Dedifferentiated amniotic fluid mesenchymal stem cell (primary cell): ENCODE data around the gene ANKRD61.
"Not testable (repeated sequence)": the region's sequence is repeated elsewhere in the genome, so short reads cannot be mapped to it uniquely, and the experiment has no call there.

Source experiments
- DNase-seq: peaks from one replicate; pipeline ENCODE4 v3.0.0-alpha.2; 2016; ENCODE audit errors: extremely low spot score

ANKRD61 gene

GRCh38 chr7:6030988-6031387 lies at the start of gene ANKRD61:
ANKRD61 (plus strand) TSS chr7:6031376; CDS start chr7:6031376, 0 bp downstream.
- DNase-seq, result no peak

GRCh38 chr7:5987061-5987460 lies 44.1 kb upstream of the ANKRD61 start:
- not testable (repeated sequence) for DNase-seq

- peak; percentile 83 for DNase-seq
Measured at GRCh38 chr7:5997210-5997808, 33.9 kb upstream of the ANKRD61 start.

- DNase-seq, result no peak
Measured at GRCh38 chr7:6007386-6007785, 23.8 kb upstream of the ANKRD61 start.

- not testable (repeated sequence) for DNase-seq
Measured at GRCh38 chr7:6007835-6008590, 23.2 kb upstream of the ANKRD61 start.

GRCh38 chr7:6008668-6009611 lies 22.2 kb upstream of the ANKRD61 start, which contains the start of the genes AIMP2 and PMS2:
AIMP2 (plus strand) TSS chr7:6009272; CDS start chr7:6009364, 92 bp downstream.
PMS2 (minus strand) TSS chr7:6009049; CDS start chr7:6009019, 30 bp downstream.
- DNase-seq, result peak; percentile 99

- DNase-seq, result not testable (repeated sequence)
Measured at GRCh38 chr7:6010370-6010769, 20.8 kb upstream of the ANKRD61 start.

- no peak for DNase-seq
Measured at GRCh38 chr7:6011541-6011940, 19.6 kb upstream of the ANKRD61 start.

GRCh38 chr7:6012355-6013104 lies 18.6 kb upstream of the ANKRD61 start:
- no peak for DNase-seq

- DNase-seq, result peak; percentile 99
Measured at GRCh38 chr7:6015917-6016652, 15.1 kb upstream of the ANKRD61 start.

- DNase-seq, result no peak
Measured at GRCh38 chr7:6016653-6016966, 14.6 kb upstream of the ANKRD61 start.

- no peak for DNase-seq
Measured at GRCh38 chr7:6020371-6021286, 10.5 kb upstream of the ANKRD61 start.

GRCh38 chr7:6022707-6023106 lies 8.5 kb upstream of the ANKRD61 start:
- no peak for DNase-seq

- no peak for DNase-seq
Measured at GRCh38 chr7:6023974-6024435, 7.2 kb upstream of the ANKRD61 start.

- no peak for DNase-seq
Measured at GRCh38 chr7:6026011-6026819, 5.0 kb upstream of the ANKRD61 start.

- DNase-seq, result no peak
Measured at GRCh38 chr7:6026820-6027311, 4.3 kb upstream of the ANKRD61 start.

- no peak for DNase-seq
Measured at GRCh38 chr7:6027806-6028365, 3.3 kb upstream of the ANKRD61 start.

GRCh38 chr7:6028563-6028962 lies 2.6 kb upstream of the ANKRD61 start:
- DNase-seq, result no peak
